Fibroblast of lung (primary cell): ENCODE measurements around the gene ZCCHC4. TPM values are rescaled to one million over a fixed set of nuclear protein-coding genes. Genes with fewer than 3 reads are reported as not detected.

Source experiments
- DNase-seq, 2 donors: peaks; one replicate each; pipeline versions ENCODE4 v3.0.0 to v3.0.0-alpha.2; 2010; ENCODE audit warnings: low read depth in 2 of 2
- H2AFZ ChIP-seq: 2 replicates; pipeline ENCODE4 v1.5.1; 2012; ENCODE audit warnings: low read length, control low read depth, inconsistent platforms
- H3K27ac ChIP-seq: 2 replicates; pipeline ENCODE4 v1.5.1; 2011; ENCODE audit warnings: low read length, control low read depth; ENCODE audit not compliant: insufficient read depth
- H3K27me3 ChIP-seq: 2 replicates; pipeline ENCODE4 v1.5.1; 2011; ENCODE audit warnings: mild to moderate bottlenecking, low read length; ENCODE audit not compliant: control insufficient read depth, insufficient read depth
- H3K36me3 ChIP-seq: 2 replicates; pipeline ENCODE4 v1.5.1; 2011; ENCODE audit warnings: low read length; ENCODE audit not compliant: control insufficient read depth, insufficient read depth
- H3K4me1 ChIP-seq: 2 replicates; pipeline ENCODE4 v1.5.1; 2011; ENCODE audit warnings: low read length; ENCODE audit not compliant: control insufficient read depth, insufficient read depth; ENCODE audit errors: extremely low read depth
- H3K4me2 ChIP-seq: 2 replicates; pipeline ENCODE4 v1.5.1; 2011; ENCODE audit warnings: low read length, control low read depth; ENCODE audit not compliant: insufficient read depth; ENCODE audit errors: extremely low read depth
- H3K4me3 ChIP-seq, 4 experiments: fragments of 200-600 bp in 1 of 4; sonication (generic) in 1 of 4; replicated peaks in 1 of 4; 2 replicates each; pipeline ENCODE4 v1.5.1; 2011 to 2016; ENCODE audit warnings: low read length in 4 of 4, low read depth in 3 of 4, mild to moderate bottlenecking in 3 of 4, control low read depth in 2 of 4, inconsistent platforms in 1 of 4, mixed read lengths in 1 of 4; ENCODE audit not compliant: insufficient read depth in 1 of 4; ENCODE audit errors: control extremely low read depth in 1 of 4
- H3K79me2 ChIP-seq: 2 replicates; pipeline ENCODE4 v1.5.1; 2012; ENCODE audit warnings: mild to moderate bottlenecking, low read length, inconsistent platforms; ENCODE audit not compliant: control insufficient read depth, insufficient read depth
- H3K9ac ChIP-seq: 2 replicates; pipeline ENCODE4 v1.5.1; 2011; ENCODE audit warnings: mild to moderate bottlenecking, low read length, control low read depth; ENCODE audit not compliant: insufficient read depth
- H3K9me3 ChIP-seq: 2 replicates; pipeline ENCODE4 v1.5.1; 2012; ENCODE audit warnings: low read depth, low read length; ENCODE audit not compliant: control insufficient read depth, insufficient read depth
- H4K20me1 ChIP-seq: 2 replicates; pipeline ENCODE4 v1.5.1; 2011; ENCODE audit warnings: low read length; ENCODE audit not compliant: control insufficient read depth, insufficient read depth; ENCODE audit errors: extremely low read depth
- CTCF ChIP-seq, 2 donors: IDR thresholded peaks in 1 of 2; conservative IDR thresholded peaks in 1 of 2; 1 replicate in 1 of 2; 2 replicates in 1 of 2; pipeline ENCODE4 v1.5.1; 2011 to 2012; ENCODE audit warnings: low read length in 2 of 2, control low read depth in 1 of 2, inconsistent platforms in 1 of 2, low read depth in 1 of 2, mild to moderate bottlenecking in 1 of 2
- EZH2 ChIP-seq: IDR thresholded peaks from 2 replicates; pipeline ENCODE4 v1.5.1; 2012; ENCODE audit warnings: low read length, control low read depth, mild to moderate bottlenecking; ENCODE audit errors: missing control alignments
- polyA plus RNA-seq, 2 donors: library from polyadenylated mRNA; depleted of rRNA in 1 of 2; stranded (reverse) in 1 of 2; unstranded in 1 of 2; fragments of >200 nt; gene quantifications; 2 replicates each; pipeline ENCODE4 v1.2.1, GENCODE V29; 2011 to 2012; ENCODE audit warnings: missing spikeins in 1 of 2
- total RNA-seq: library from RNA; depleted of rRNA; stranded (reverse); fragments of >200 nt; gene quantifications from 2 replicates; pipeline ENCODE4 v1.2.1, GENCODE V29; 2014

The ZCCHC4 gene
- total and polyA plus RNA-seq, 2 donors (not counting 1 experiment from before 2014, with no cell fraction given) = 15.5 to 15.6 TPM

- no peak overlapping the region for H3K27ac ChIP-seq
- no peaks in the 10 kb centered on the region for H3K79me2 ChIP-seq
- DNase-seq = peak; percentile 26 to 64
- TF ChIP-seq CTCF (conservative IDR thresholded peaks at IDR 0.05 in 1 of 2, IDR thresholded peaks at IDR 0.05 in 1 of 2; ENCODE audit: low read depth in 1 of 2, low read length in 2 of 2) (no peak), EZH2 (no peak)
- H3K9me3 ChIP-seq = no peaks in the 10 kb centered on the region
- no peak overlapping the region for H3K4me2 ChIP-seq
- peaks cover 2% of the 10 kb centered on the region for H3K36me3 ChIP-seq
- no peaks in the 10 kb centered on the region for H4K20me1 ChIP-seq
- no peak overlapping the region for H3K4me3 ChIP-seq
- H2AFZ ChIP-seq = no peak overlapping the region
- no peak overlapping the region for H3K9ac ChIP-seq
- H3K27me3 ChIP-seq = no peaks in the 10 kb centered on the region
- no peaks in the 10 kb centered on the region for H3K4me1 ChIP-seq
Observed at GRCh38 chr4:25406081-25406692, 93.6 kb downstream of the ZCCHC4 start.

DNA sequence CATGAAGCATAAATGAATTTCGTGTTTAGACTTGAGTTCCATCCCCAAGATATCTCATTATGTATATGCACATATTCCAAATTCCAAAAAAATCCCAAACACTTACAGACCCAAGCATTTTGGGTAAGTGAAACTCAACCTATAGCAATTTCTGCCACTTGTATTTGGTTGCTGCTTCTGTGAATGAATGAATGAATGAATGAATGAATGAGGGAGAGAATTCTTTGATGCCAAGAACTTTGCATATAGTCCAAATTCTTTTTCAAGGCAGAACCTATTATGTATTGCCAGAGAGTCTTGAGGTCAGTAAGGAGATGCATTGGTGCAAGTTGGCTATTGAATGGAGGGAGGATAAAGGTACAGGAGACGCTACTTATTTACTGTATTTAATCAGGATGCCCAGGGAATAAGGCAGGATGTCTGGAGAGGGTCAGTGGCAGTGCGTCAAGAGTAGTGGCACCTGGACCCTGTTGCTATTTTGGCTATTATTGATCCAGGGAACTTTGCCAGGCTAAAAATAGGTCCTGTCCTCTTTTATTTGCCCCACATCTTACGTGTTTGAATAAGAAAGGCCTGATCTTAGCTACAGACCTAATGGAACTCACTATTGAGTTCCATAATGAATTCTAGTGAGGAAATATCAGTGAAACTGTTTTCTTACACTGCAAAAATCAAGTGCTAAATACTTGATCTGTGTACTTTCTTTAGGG lies 98.4 kb downstream of the ZCCHC4 start:
- no peak overlapping the region for H3K4me2 ChIP-seq
- no peak overlapping the region for H3K27ac ChIP-seq
- no peak overlapping the region for H3K9ac ChIP-seq
- no peaks in the 10 kb centered on the region for H3K79me2 ChIP-seq
- no peak overlapping the region for H2AFZ ChIP-seq
- H4K20me1 ChIP-seq = no peaks in the 10 kb centered on the region
- no peak overlapping the region for H3K4me3 ChIP-seq
- H3K4me1 ChIP-seq = no peaks in the 10 kb centered on the region
- no peak for DNase-seq
- H3K27me3 ChIP-seq = no peaks in the 10 kb centered on the region
- peaks cover 2% of the 10 kb centered on the region for H3K36me3 ChIP-seq
- TF ChIP-seq EZH2 (no peak), CTCF (conservative IDR thresholded peaks at IDR 0.05 in 1 of 2, IDR thresholded peaks at IDR 0.05 in 1 of 2; ENCODE audit: low read depth in 1 of 2, low read length in 2 of 2) (no peak)
- no peaks in the 10 kb centered on the region for H3K9me3 ChIP-seq

- no peak overlapping the region for H3K9ac ChIP-seq
- no peaks in the 10 kb centered on the region for H3K9me3 ChIP-seq
- H4K20me1 ChIP-seq = no peaks in the 10 kb centered on the region
- peaks cover 5% of the 10 kb centered on the region for H3K36me3 ChIP-seq
- TF ChIP-seq CTCF (conservative IDR thresholded peaks at IDR 0.05 in 1 of 2, IDR thresholded peaks at IDR 0.05 in 1 of 2; ENCODE audit: low read depth in 1 of 2, low read length in 2 of 2) (no peak), EZH2 (no peak)
- H3K4me2 ChIP-seq = no peak overlapping the region
- no peaks in the 10 kb centered on the region for H3K79me2 ChIP-seq
- no peak overlapping the region for H3K27ac ChIP-seq
- DNase-seq = no peak
- no peak overlapping the region for H2AFZ ChIP-seq
- no peaks in the 10 kb centered on the region for H3K4me1 ChIP-seq
- no peak overlapping the region for H3K4me3 ChIP-seq
- H3K27me3 ChIP-seq = no peaks in the 10 kb centered on the region
Observed at GRCh38 chr4:25413261-25413660, 100.7 kb downstream of the ZCCHC4 start.
